ENCODE results near the gene RGL3. TPM values are rescaled to one million over a fixed set of nuclear protein-coding genes. Genes with fewer than 3 reads are reported as not detected.

The RGL3 gene
- total and polyA plus RNA-seq, 2 donors (not counting 1 experiment from before 2014, with no cell fraction given) = 0.20 to 4.0 TPM

GRCh38 chr19:11365557-11366117, 53.5 kb downstream of the RGL3 start:
- Histone ChIP-seq H4K20me1 (ENCODE audit: control insufficient read depth, extremely low read depth, insufficient read depth, low read length) (no peaks in the 10 kb centered on the region), H3K79me2 (ENCODE audit: control insufficient read depth, insufficient read depth, low read length) (no peaks in the 10 kb centered on the region), H3K27me3 (ENCODE audit: control insufficient read depth, insufficient read depth, low read length) (no peaks in the 10 kb centered on the region), H3K9ac (ENCODE audit: insufficient read depth, low read length) (no peak overlapping the region), H3K36me3 (ENCODE audit: control insufficient read depth, insufficient read depth, low read length) (peaks cover 8% of the 10 kb centered on the region), H3K4me2 (ENCODE audit: extremely low read depth, insufficient read depth, low read length) (no peak overlapping the region), H2AFZ (ENCODE audit: low read length) (no peak overlapping the region), H3K9me3 (ENCODE audit: control insufficient read depth, insufficient read depth, low read depth, low read length) (no peaks in the 10 kb centered on the region), H3K4me1 (ENCODE audit: control insufficient read depth, extremely low read depth, insufficient read depth, low read length) (no peaks in the 10 kb centered on the region), H3K4me3 (replicated peaks in 1 of 4; ENCODE audit: control extremely low read depth in 1 of 4, insufficient read depth in 1 of 4, low read depth in 3 of 4, low read length in 4 of 4) (no peak overlapping the region), H3K27ac (ENCODE audit: insufficient read depth, low read length) (no peak overlapping the region)
- DNase-seq (ENCODE audit: low read depth in 2 of 2) = no peak
- no peak for TF ChIP-seq CTCF (conservative IDR thresholded peaks at IDR 0.05 in 1 of 2, IDR thresholded peaks at IDR 0.05 in 1 of 2; ENCODE audit: low read depth in 1 of 2, low read length in 2 of 2)
- TF ChIP-seq EZH2 (IDR thresholded peaks at IDR 0.05; ENCODE audit: low read length, missing control alignments) = no peak

- no peak for DNase-seq (ENCODE audit: low read depth in 2 of 2)
- H3K79me2 ChIP-seq (ENCODE audit: control insufficient read depth, insufficient read depth, low read length) = no peaks in the 10 kb centered on the region
Measured at GRCh38 chr19:11364935-11365334, 54.2 kb downstream of the RGL3 start.

GRCh38 chr19:11364296-11364904, 54.7 kb downstream of the RGL3 start:
- TF ChIP-seq CTCF (conservative IDR thresholded peaks at IDR 0.05 in 1 of 2, IDR thresholded peaks at IDR 0.05 in 1 of 2; ENCODE audit: low read depth in 1 of 2, low read length in 2 of 2) = no peak
- TF ChIP-seq EZH2 (IDR thresholded peaks at IDR 0.05; ENCODE audit: low read length, missing control alignments) = no peak

More at GRCh38 chr19:11364935-11365334, 54.2 kb downstream of the RGL3 start:
- Histone ChIP-seq H2AFZ (ENCODE audit: low read length) (no peak overlapping the region), H3K9me3 (ENCODE audit: control insufficient read depth, insufficient read depth, low read depth, low read length) (no peaks in the 10 kb centered on the region), H3K36me3 (ENCODE audit: control insufficient read depth, insufficient read depth, low read length) (peaks cover 8% of the 10 kb centered on the region), H3K9ac (ENCODE audit: insufficient read depth, low read length) (no peak overlapping the region), H3K27ac (ENCODE audit: insufficient read depth, low read length) (no peak overlapping the region), H3K27me3 (ENCODE audit: control insufficient read depth, insufficient read depth, low read length) (no peaks in the 10 kb centered on the region), H4K20me1 (ENCODE audit: control insufficient read depth, extremely low read depth, insufficient read depth, low read length) (no peaks in the 10 kb centered on the region), H3K4me3 (replicated peaks in 1 of 4; ENCODE audit: control extremely low read depth in 1 of 4, insufficient read depth in 1 of 4, low read depth in 3 of 4, low read length in 4 of 4) (no peak overlapping the region), H3K4me1 (ENCODE audit: control insufficient read depth, extremely low read depth, insufficient read depth, low read length) (no peaks in the 10 kb centered on the region), H3K4me2 (ENCODE audit: extremely low read depth, insufficient read depth, low read length) (no peak overlapping the region)
- TF ChIP-seq EZH2 (IDR thresholded peaks at IDR 0.05; ENCODE audit: low read length, missing control alignments) = no peak

More at GRCh38 chr19:11364296-11364904, 54.7 kb downstream of the RGL3 start:
- no peak overlapping the region for H3K4me2 ChIP-seq (ENCODE audit: extremely low read depth, insufficient read depth, low read length)
- no peaks in the 10 kb centered on the region for H3K79me2 ChIP-seq (ENCODE audit: control insufficient read depth, insufficient read depth, low read length)
- no peaks in the 10 kb centered on the region for H3K9me3 ChIP-seq (ENCODE audit: control insufficient read depth, insufficient read depth, low read depth, low read length)
- no peak for DNase-seq (ENCODE audit: low read depth in 2 of 2)
- H3K4me3 ChIP-seq (replicated peaks in 1 of 4; ENCODE audit: control extremely low read depth in 1 of 4, insufficient read depth in 1 of 4, low read depth in 3 of 4, low read length in 4 of 4) = no peak overlapping the region
- H3K27ac ChIP-seq (ENCODE audit: insufficient read depth, low read length) = no peak overlapping the region
- H3K4me1 ChIP-seq (ENCODE audit: control insufficient read depth, extremely low read depth, insufficient read depth, low read length) = no peaks in the 10 kb centered on the region
- H4K20me1 ChIP-seq (ENCODE audit: control insufficient read depth, extremely low read depth, insufficient read depth, low read length) = no peaks in the 10 kb centered on the region
- no peak overlapping the region for H2AFZ ChIP-seq (ENCODE audit: low read length)
- no peak overlapping the region for H3K9ac ChIP-seq (ENCODE audit: insufficient read depth, low read length)
- peaks cover 8% of the 10 kb centered on the region for H3K36me3 ChIP-seq (ENCODE audit: control insufficient read depth, insufficient read depth, low read length)
- H3K27me3 ChIP-seq (ENCODE audit: control insufficient read depth, insufficient read depth, low read length) = no peaks in the 10 kb centered on the region
